Adrenal gland (tissue), 5 donors: Measurements from ENCODE around the gene ADK.

ENCODE experiments used
- POLR2A ChIP-seq, 2 donors: fragments of 450-650 bp; IDR thresholded peaks; one replicate each; pipeline ENCODE4 v1.6.1; 2017; ENCODE audit warnings: antibody characterized with exemption in 2 of 2, mild to moderate bottlenecking in 2 of 2, moderate library complexity in 1 of 2
- TF ChIP-seq, protein P1 (sequence below), 6 experiments: fragments of 450-650 bp in 4 of 6; fragments of 200-600 bp in 2 of 6; sonication (generic) in 1 of 6; IDR thresholded peaks; 1 replicate in 5 of 6; 2 replicates in 1 of 6; pipeline versions ENCODE4 v1.5.1 to v1.8.0; 2016 to 2021; ENCODE audit warnings: antibody characterized with exemption in 6 of 6, mild to moderate bottlenecking in 2 of 6, moderate library complexity in 1 of 6
- donor health status: DM: no; HTN: no; CAD: no.

DNA sequence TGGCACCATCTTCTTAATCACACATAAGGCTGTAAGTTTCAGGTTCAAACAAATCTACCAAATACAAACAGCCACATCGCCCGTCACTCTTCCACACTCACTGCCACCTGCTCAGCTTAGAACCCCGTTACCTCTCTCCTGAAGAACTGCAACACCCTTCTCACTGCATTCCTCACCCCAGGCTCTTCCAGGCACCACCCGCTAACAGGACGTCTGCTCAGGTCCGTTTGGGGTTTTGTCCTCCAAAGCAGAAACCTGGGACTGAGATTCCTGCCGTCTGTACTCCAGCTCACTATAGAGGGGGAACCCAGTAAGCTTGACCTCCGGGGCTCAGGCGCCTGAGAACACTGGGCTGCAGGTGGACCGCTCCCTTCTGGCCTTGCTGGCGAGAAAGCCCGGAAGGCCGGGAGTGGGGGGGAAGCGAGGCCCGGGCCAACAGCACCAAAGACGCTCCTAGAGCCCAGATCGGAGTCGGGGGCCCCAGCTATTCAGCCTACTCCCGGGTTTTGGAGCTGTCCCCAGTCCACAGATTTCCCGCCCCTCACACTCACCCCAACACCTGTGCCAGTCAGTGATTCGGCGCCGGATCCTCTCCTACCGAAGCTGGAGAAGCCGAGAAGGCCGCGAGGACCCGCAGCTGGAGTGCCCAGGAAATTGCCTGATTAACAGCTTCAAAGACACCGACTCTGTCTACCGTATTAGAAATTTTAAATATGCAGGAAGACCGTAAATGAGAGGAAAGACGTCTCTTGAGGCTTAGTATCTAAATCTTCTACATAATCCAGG, 624 bp upstream of the ADK start, which contains the start of gene AP3M1:
- TF ChIP-seq, protein P1, sequence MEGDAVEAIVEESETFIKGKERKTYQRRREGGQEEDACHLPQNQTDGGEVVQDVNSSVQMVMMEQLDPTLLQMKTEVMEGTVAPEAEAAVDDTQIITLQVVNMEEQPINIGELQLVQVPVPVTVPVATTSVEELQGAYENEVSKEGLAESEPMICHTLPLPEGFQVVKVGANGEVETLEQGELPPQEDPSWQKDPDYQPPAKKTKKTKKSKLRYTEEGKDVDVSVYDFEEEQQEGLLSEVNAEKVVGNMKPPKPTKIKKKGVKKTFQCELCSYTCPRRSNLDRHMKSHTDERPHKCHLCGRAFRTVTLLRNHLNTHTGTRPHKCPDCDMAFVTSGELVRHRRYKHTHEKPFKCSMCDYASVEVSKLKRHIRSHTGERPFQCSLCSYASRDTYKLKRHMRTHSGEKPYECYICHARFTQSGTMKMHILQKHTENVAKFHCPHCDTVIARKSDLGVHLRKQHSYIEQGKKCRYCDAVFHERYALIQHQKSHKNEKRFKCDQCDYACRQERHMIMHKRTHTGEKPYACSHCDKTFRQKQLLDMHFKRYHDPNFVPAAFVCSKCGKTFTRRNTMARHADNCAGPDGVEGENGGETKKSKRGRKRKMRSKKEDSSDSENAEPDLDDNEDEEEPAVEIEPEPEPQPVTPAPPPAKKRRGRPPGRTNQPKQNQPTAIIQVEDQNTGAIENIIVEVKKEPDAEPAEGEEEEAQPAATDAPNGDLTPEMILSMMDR (IDR thresholded peaks at IDR 0.05): no peak
- no peak for TF ChIP-seq POLR2A (IDR thresholded peaks at IDR 0.05)
